ENCODE results near the gene PIGR. TPM values are rescaled to one million over a fixed set of nuclear protein-coding genes. Genes with fewer than 3 reads are reported as not detected.

Gene PIGR
- total RNA-seq, 1 experiment from 2014 or later, result 2.6 TPM

GRCh38 chr1:206882555-206882954 lies 63.7 kb downstream of the PIGR start:
- Histone ChIP-seq H3K27ac (ENCODE audit: low read depth, low read length) (no peak overlapping the region), H3K4me1 (ENCODE audit: control insufficient read depth in 1 of 2, insufficient read depth in 2 of 2, low read length in 2 of 2) (no peaks in the 10 kb centered on the region), H3K27me3 (ENCODE audit: insufficient read depth, low read length) (no peaks in the 10 kb centered on the region), H4K20me1 (ENCODE audit: insufficient read depth) (no peaks in the 10 kb centered on the region), H3K79me2 (ENCODE audit: insufficient read depth, low read length) (no peaks in the 10 kb centered on the region), H3K4me2 (ENCODE audit: low read length) (no peak overlapping the region), H2AFZ (ENCODE audit: low read depth, low read length, poor library complexity, severe bottlenecking) (no peak overlapping the region), H3K9me3 (ENCODE audit: control insufficient read depth in 1 of 2, insufficient read depth in 1 of 2, low read depth in 1 of 2, low read length in 2 of 2) (peaks cover 9 to 10% of the 10 kb centered on the region in 2 experiments; a peak in 2 of 4 replicates), H3K4me3 (replicated peaks in 1 of 2; ENCODE audit: low read depth in 1 of 2, low read length in 2 of 2) (no peak overlapping the region), H3K36me3 (ENCODE audit: control insufficient read depth in 1 of 2, insufficient read depth in 2 of 2, low read length in 2 of 2) (no peaks in the 10 kb centered on the region), H3K9me2 (ENCODE audit: insufficient read depth) (no peaks in the 10 kb centered on the region), H3K9ac (ENCODE audit: low read length) (no peak overlapping the region)
- ChIA-PET RAD21 (ENCODE audit: low non-redundant PET in 1 of 2, low total read pairs in 2 of 2, uncharacterized antibody in 2 of 2, unreplicated experiment in 2 of 2) (no interaction called here), CTCF (no interaction called here), POLR2A (no interaction called here)
- no TSS peak for BruUV-seq (replicated peaks)
- TF ChIP-seq CTCF (IDR thresholded peaks at IDR 0.05 in 2 of 3, conservative IDR thresholded peaks at IDR 0.05 in 1 of 3; ENCODE audit: borderline replicate concordance in 1 of 3, insufficient read depth in 1 of 3, low read depth in 2 of 3, low read length in 2 of 3) (peak in 2 of 3 experiments; percentile 28 to 44; a peak in 1 of 6 replicates), EZH2 (IDR thresholded peaks at IDR 0.05) (no peak)
- intact Hi-C loops (cut with micrococcal nuclease), result no loop called here
- DNase-seq (ENCODE audit: low read depth, low spot score) (no peak), ATAC-seq (no peak)

DNA sequence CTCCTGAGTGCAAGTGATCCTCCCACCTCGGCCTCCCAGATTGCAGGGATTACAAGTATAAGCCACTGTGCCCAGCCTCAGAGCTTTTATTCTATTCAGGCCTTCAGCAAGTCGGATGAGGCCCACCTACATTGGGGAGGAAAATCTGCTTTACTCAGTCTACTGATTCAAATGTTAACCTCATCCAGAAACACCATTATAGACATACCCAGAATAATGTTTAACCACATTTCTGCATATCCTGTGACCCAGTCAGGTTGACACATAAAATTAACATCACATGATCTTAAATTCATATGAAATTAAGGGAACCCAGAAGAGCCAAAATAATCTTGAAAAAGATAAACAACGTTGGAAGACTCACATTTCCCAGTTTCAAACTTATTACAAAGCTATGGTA lies 66.0 kb downstream of the PIGR start:
- H4K20me1 ChIP-seq (ENCODE audit: insufficient read depth), result no peaks in the 10 kb centered on the region
- no peak overlapping the region for H3K27ac ChIP-seq (ENCODE audit: low read depth, low read length)
- RAD21 ChIA-PET (ENCODE audit: low non-redundant PET in 1 of 2, low total read pairs in 2 of 2, uncharacterized antibody in 2 of 2, unreplicated experiment in 2 of 2), result no interaction called here
- no peak for DNase-seq (ENCODE audit: low read depth, low spot score)
- no peak overlapping the region for H3K4me3 ChIP-seq (replicated peaks in 1 of 2; ENCODE audit: low read depth in 1 of 2, low read length in 2 of 2)
- no peak overlapping the region for H3K4me2 ChIP-seq (ENCODE audit: low read length)
- H2AFZ ChIP-seq (ENCODE audit: low read depth, low read length, poor library complexity, severe bottlenecking), result no peak overlapping the region
- no peak overlapping the region for H3K9ac ChIP-seq (ENCODE audit: low read length)
- ATAC-seq, result no peak
- H3K36me3 ChIP-seq (ENCODE audit: control insufficient read depth in 1 of 2, insufficient read depth in 2 of 2, low read length in 2 of 2), result no peaks in the 10 kb centered on the region
- CTCF ChIA-PET, result no interaction called here
- no peaks in the 10 kb centered on the region for H3K9me2 ChIP-seq (ENCODE audit: insufficient read depth)
- no peaks in the 10 kb centered on the region for H3K27me3 ChIP-seq (ENCODE audit: insufficient read depth, low read length)
- intact Hi-C loops (cut with micrococcal nuclease), result no loop called here
- no peaks in the 10 kb centered on the region for H3K79me2 ChIP-seq (ENCODE audit: insufficient read depth, low read length)
- H3K4me1 ChIP-seq (ENCODE audit: control insufficient read depth in 1 of 2, insufficient read depth in 2 of 2, low read length in 2 of 2), result no peaks in the 10 kb centered on the region
- BruUV-seq (replicated peaks), result no TSS peak
- peaks cover 9 to 16% of the 10 kb centered on the region in 2 experiments; a peak in 2 of 4 replicates for H3K9me3 ChIP-seq (ENCODE audit: control insufficient read depth in 1 of 2, insufficient read depth in 1 of 2, low read depth in 1 of 2, low read length in 2 of 2)
- POLR2A ChIA-PET, result no interaction called here
- TF ChIP-seq POLR2AphosphoS5 (IDR thresholded peaks at IDR 0.05; ENCODE audit: low read depth, low read length) (no peak), ZNF274 (IDR thresholded peaks at IDR 0.05; ENCODE audit: low read depth, low read length) (no peak), SP1 (IDR thresholded peaks at IDR 0.05; ENCODE audit: low read depth) (no peak), YY1 (IDR thresholded peaks at IDR 0.05; ENCODE audit: extremely low read depth, insufficient replicate concordance, low read depth, low read length) (no peak), JUND (IDR thresholded peaks at IDR 0.05) (no peak), EGR1 (IDR thresholded peaks at IDR 0.05; ENCODE audit: low read depth) (no peak), CTCF (IDR thresholded peaks at IDR 0.05 in 2 of 3, conservative IDR thresholded peaks at IDR 0.05 in 1 of 3; ENCODE audit: borderline replicate concordance in 1 of 3, insufficient read depth in 1 of 3, low read depth in 2 of 3, low read length in 2 of 3) (no peak), FOSL1 (IDR thresholded peaks at IDR 0.05; ENCODE audit: low read depth) (no peak), CBX3 (IDR thresholded peaks at IDR 0.05; ENCODE audit: low read depth) (no peak), REST (IDR thresholded peaks at IDR 0.05; ENCODE audit: low read depth) (no peak), TCF7L2 (IDR thresholded peaks at IDR 0.05; ENCODE audit: borderline replicate concordance, extremely low read depth, insufficient read depth, insufficient read length) (no peak), POLR2A (IDR thresholded peaks at IDR 0.05; ENCODE audit: borderline replicate concordance, extremely low read depth, insufficient read depth, insufficient read length) (no peak)

Measured in HCT116 (cell line).